ENCODE data around the gene GRIK3.

Gene GRIK3

GRCh38 chr1:36865602-36865900 lies 168.8 kb downstream of the GRIK3 start:
- no peak for TF ChIP-seq CTCF (IDR thresholded peaks at IDR 0.05; ENCODE audit: low read depth, low read length, missing control alignments)
- DNase-seq (ENCODE audit: low read depth) = no peak
- no peak overlapping the region for H3K4me3 ChIP-seq (ENCODE audit: low read depth, low read length)
- in situ Hi-C loops (cut with HindIII; ENCODE audit: low sequenced_read_pairs) = no loop called here

- in situ Hi-C loops (cut with HindIII; ENCODE audit: low sequenced_read_pairs) = no loop called here
- H3K4me3 ChIP-seq (ENCODE audit: low read depth, low read length) = no peak overlapping the region
- no peak for DNase-seq (ENCODE audit: low read depth)
- TF ChIP-seq CTCF (IDR thresholded peaks at IDR 0.05; ENCODE audit: low read depth, low read length, missing control alignments) = no peak
These were observed 169.3 kb downstream of the GRIK3 start for GRCh38 chr1:36864823-36865601.

GRCh38 chr1:36864182-36864822 lies 170.0 kb downstream of the GRIK3 start:
- TF ChIP-seq CTCF (IDR thresholded peaks at IDR 0.05; ENCODE audit: low read depth, low read length, missing control alignments) = no peak
- DNase-seq (ENCODE audit: low read depth) = no peak
- no peak overlapping the region for H3K4me3 ChIP-seq (ENCODE audit: low read depth, low read length)
- in situ Hi-C loops (cut with HindIII; ENCODE audit: low sequenced_read_pairs) = no loop called here

GRCh38 chr1:36863500-36863899 lies 170.8 kb downstream of the GRIK3 start:
- in situ Hi-C loops (cut with HindIII; ENCODE audit: low sequenced_read_pairs) = no loop called here
- DNase-seq (ENCODE audit: low read depth) = no peak
- no peak for TF ChIP-seq CTCF (IDR thresholded peaks at IDR 0.05; ENCODE audit: low read depth, low read length, missing control alignments)

GRCh38 chr1:36863061-36863460 lies 171.3 kb downstream of the GRIK3 start:
- in situ Hi-C loops (cut with HindIII; ENCODE audit: low sequenced_read_pairs) = no loop called here
- no peak for DNase-seq (ENCODE audit: low read depth)
- TF ChIP-seq CTCF (IDR thresholded peaks at IDR 0.05; ENCODE audit: low read depth, low read length, missing control alignments) = no peak

More at GRCh38 chr1:36863500-36863899, 170.8 kb downstream of the GRIK3 start:
- H3K4me3 ChIP-seq (ENCODE audit: low read depth, low read length) = no peak overlapping the region

GRCh38 chr1:36861375-36861774 lies 172.9 kb downstream of the GRIK3 start:
- no peak overlapping the region for H3K4me3 ChIP-seq (ENCODE audit: low read depth, low read length)
- DNase-seq (ENCODE audit: low read depth) = no peak
- in situ Hi-C loops (cut with HindIII; ENCODE audit: low sequenced_read_pairs) = no loop called here
- no peak for TF ChIP-seq CTCF (IDR thresholded peaks at IDR 0.05; ENCODE audit: low read depth, low read length, missing control alignments)

More at GRCh38 chr1:36863061-36863460, 171.3 kb downstream of the GRIK3 start:
- no peak overlapping the region for H3K4me3 ChIP-seq (ENCODE audit: low read depth, low read length)

Data from astrocyte of the cerebellum (primary cell).